NCI-H128 (cell line): ENCODE data around the gene FEN1.

Experiments
- DNase-seq: peaks from one replicate; lab custom pipeline; 2025; ENCODE audit not compliant: unreplicated experiment; lab: John Stamatoyannopoulos, UW

FEN1 gene

GRCh38 chr11:61792310-61793082, at the start of gene FEN1, which contains the start of gene TMEM258:
TSS of gene FEN1 (plus strand) at chr11:61792911. CDS start at chr11:61795362, 2,451 bp downstream.
TSS of gene TMEM258 (minus strand) at chr11:61792599. CDS start at chr11:61792558, 41 bp downstream.
- peak; percentile 88 for DNase-seq

- no peak for DNase-seq
Observed at GRCh38 chr11:61743486-61744095, 49.1 kb upstream of the FEN1 start.

GRCh38 chr11:61744181-61744580, 48.5 kb upstream of the FEN1 start:
- DNase-seq = no peak

GRCh38 chr11:61744609-61745156, 48.0 kb upstream of the FEN1 start:
- no peak for DNase-seq

- no peak for DNase-seq
Observed at GRCh38 chr11:61745781-61746441, 46.8 kb upstream of the FEN1 start.

GRCh38 chr11:61746442-61747191, 46.1 kb upstream of the FEN1 start:
- DNase-seq = no peak

GRCh38 chr11:61747192-61747966, 45.3 kb upstream of the FEN1 start:
- no peak for DNase-seq

GRCh38 chr11:61747967-61748285, 44.8 kb upstream of the FEN1 start:
- DNase-seq = no peak

GRCh38 chr11:61749591-61750217, 43.0 kb upstream of the FEN1 start:
- no peak for DNase-seq

GRCh38 chr11:61750631-61751273, 42.0 kb upstream of the FEN1 start:
- DNase-seq = no peak

- no peak for DNase-seq
Observed at GRCh38 chr11:61751384-61751783, 41.3 kb upstream of the FEN1 start.

- no peak for DNase-seq
Observed at GRCh38 chr11:61752117-61752924, 40.4 kb upstream of the FEN1 start, which contains the start of gene MYRF. TSS of gene MYRF (plus strand) at chr11:61752636. CDS start at chr11:61752745, 109 bp downstream.

GRCh38 chr11:61752925-61753521, 39.7 kb upstream of the FEN1 start:
- no peak for DNase-seq

- no peak for DNase-seq
Observed at GRCh38 chr11:61753672-61754071, 39.0 kb upstream of the FEN1 start.

- no peak for DNase-seq
Observed at GRCh38 chr11:61754534-61755482, 37.9 kb upstream of the FEN1 start.

GRCh38 chr11:61756147-61756451, 36.6 kb upstream of the FEN1 start:
- DNase-seq = no peak
